GM19025 (cell line): Measurements from ENCODE around the gene CATSPERE.
"Not testable (repeated sequence)": the region's sequence is repeated elsewhere in the genome, so short reads cannot be mapped to it uniquely, and the experiment has no call there.

ENCODE experiments used
- ATAC-seq: cut with Tn5 transposase; IDR thresholded peaks from one replicate; pipeline ENCODE4 v1.9.1; 2021; ENCODE audit warnings: mild to moderate bottlenecking, low read depth, moderate library complexity; ENCODE audit not compliant: unreplicated experiment

The CATSPERE gene

DNA sequence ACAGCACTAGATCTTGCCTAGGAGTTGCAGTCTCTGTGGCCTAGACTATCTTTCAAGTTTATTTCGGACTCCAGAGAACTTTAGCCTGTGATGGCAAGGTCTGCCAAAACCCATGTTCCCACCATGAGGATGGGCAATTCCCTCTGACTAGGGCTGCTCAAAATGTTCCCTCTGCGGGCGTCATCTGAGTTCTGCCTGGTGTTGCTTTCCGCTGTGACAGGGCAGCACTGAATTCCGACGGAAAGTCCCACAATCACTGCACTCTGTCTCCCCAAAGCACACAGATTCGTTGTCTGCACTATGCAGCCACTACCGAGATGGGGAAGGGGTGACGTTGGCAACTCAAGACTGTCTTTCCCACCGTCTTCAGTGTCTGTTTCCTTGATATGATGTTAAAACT is 75.2 kb downstream of the CATSPERE start:
- ATAC-seq, result no peak

GRCh38 chr1:244545511-244545910 is 84.4 kb downstream of the CATSPERE start:
- ATAC-seq, result no peak

- no peak for ATAC-seq
Measured at GRCh38 chr1:244548558-244549115, 87.6 kb downstream of the CATSPERE start.

GRCh38 chr1:244552336-244552735 is 91.3 kb downstream of the CATSPERE start:
- ATAC-seq, result no peak

- ATAC-seq, result no peak
Measured at GRCh38 chr1:244556263-244556662, 95.2 kb downstream of the CATSPERE start.

DNA sequence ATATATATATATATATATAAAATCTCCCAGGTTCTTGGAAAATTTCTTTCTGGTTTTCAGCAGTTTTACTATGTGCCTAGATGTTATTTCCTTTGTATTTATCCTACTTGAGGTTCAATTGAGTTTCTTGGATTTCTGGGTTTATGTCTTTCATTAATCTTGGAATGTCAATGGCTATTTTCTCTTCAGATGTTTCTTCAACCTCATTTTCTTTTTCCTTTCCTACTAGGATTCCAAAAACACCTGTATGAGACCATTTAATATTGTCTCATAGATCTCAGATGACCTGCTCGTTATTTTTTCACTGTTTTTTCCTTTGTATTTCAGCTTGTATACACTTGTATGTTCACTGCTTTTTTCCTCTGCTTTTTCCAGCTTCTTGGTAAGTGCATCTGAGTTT is 96.5 kb downstream of the CATSPERE start:
- ATAC-seq, result no peak

GRCh38 chr1:244559561-244559960 is 98.5 kb downstream of the CATSPERE start:
- no peak for ATAC-seq

DNA sequence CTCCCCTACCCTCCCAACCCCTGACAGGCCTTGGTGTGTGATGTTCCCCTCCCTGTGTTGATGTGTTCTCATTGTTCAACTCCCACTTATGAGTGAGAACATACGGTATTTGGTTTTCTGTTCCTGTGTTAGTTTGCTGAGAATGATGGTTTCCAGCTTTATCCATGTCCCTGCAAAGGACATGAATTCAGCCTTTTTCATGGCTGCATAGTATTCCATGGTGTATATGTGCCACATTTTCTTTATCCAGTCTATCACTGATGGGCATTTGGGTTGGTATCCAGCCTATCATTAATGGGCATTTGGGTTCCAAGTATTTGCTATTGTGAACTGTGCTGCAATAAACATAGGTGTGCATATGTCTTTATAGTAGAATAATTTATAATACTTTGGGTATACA is 101.8 kb downstream of the CATSPERE start:
- not testable (repeated sequence) for ATAC-seq

GRCh38 chr1:244573768-244574167 is 112.7 kb downstream of the CATSPERE start:
- no peak for ATAC-seq

DNA sequence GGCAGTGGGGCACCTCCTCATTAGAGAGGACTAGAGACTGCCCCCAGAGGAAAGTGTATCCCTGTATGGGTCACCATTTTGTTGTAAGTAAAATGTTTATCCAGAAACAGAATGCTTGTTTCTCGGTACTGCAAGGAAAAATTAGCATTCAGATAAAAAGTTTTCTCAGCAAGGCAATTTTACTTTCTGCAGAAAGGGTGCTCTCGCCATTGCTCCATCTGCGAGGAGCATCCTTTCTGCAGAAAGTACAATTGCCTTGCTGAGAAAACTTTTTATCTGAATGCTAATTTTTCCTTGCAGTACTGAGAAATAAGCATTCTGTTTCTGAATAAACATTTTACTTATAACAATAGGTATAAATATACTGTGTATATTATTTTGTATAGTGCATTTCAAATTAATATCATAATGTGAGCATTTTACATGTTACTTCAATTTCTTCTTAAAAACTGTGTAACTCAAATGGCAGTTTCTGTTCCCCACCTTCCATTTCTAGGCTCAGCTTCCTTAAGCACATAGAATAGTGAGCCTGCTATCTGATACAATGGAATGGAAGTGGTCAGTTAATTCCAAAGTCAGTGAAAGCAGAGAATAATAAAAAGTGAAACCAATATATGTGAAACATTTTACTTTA is 115.3 kb downstream of the CATSPERE start:
- ATAC-seq, result no peak

DNA sequence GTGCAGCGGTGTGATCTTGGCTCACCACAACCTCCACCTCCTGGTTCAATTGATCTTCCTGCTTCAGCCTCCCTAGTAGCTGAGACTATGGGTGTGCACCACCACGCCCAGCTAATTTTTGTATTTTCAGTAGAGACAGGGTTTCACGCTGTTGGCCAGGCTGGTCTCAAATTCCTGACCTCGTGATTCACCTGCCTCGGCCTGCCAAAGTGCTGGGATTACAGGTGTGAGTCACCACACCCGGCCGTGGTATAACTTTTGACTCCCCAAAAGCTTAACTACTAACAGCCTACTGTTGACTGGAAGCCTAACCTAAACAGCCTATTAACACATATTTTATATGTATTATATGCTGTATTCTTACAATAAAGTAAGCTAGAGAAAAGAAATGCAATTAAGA is 117.1 kb downstream of the CATSPERE start:
- ATAC-seq, result not testable (repeated sequence)

GRCh38 chr1:244583358-244583982 is 122.4 kb downstream of the CATSPERE start:
- ATAC-seq, result no peak

DNA sequence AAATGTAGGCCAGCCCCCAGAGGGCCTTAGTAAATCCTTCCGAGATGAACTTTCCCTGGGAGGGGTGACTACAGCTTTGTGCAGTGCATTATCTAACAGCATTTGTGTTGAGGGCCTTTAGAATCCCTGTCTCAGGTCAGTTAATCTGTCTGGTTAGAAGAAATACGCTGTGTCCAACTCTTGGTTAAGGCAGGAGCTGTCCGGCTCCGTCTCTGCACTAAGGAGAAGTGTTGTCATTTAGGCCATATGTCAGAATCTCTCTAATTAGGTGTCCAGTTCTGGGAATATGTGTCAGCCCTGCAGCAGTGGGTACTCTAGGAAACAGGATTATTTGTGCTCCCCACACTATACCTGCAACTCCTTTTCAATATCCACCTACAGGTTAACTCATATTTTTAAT is 124.8 kb downstream of the CATSPERE start:
- ATAC-seq, result no peak

DNA sequence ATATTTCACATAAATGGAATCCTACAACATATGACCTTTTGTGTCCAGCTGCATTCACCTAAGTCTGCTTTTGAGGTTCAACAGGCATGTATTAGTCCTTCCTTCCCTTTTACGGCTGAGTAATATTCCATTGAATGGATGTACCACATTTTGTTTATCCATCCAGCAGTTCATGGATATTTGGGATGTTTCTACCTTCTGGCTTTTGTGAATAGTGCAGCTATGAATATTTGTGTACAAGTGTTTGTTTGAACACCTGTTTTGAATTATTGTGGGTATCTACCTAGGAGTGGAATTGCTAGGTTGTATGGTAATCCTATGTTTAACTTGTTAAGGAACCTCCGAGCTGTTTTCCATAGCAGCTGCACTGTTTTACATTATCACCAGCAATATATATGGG is 129.6 kb downstream of the CATSPERE start:
- ATAC-seq, result no peak

DNA sequence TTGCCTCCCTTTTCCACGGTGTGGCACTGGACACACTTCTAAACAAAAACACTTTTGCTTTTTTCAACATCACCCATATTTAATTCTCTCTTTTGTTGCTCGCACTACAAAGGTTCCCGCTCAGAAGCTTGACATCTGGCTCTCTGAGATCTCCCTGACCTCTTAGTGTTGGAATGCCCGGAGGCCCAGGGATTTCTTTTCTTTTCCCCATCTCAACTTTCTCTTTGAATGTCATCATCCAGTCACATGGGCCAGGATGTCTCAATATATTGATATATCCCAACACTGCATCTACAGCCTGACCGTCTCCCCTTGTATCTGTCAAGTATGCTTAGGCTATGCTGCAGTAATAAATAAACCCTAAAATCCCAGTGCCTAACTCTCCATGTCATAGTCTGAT is 137.5 kb downstream of the CATSPERE start:
- ATAC-seq, result no peak

- peak; percentile 77 for ATAC-seq
Measured at GRCh38 chr1:244599937-244600350, 138.9 kb downstream of the CATSPERE start.

DNA sequence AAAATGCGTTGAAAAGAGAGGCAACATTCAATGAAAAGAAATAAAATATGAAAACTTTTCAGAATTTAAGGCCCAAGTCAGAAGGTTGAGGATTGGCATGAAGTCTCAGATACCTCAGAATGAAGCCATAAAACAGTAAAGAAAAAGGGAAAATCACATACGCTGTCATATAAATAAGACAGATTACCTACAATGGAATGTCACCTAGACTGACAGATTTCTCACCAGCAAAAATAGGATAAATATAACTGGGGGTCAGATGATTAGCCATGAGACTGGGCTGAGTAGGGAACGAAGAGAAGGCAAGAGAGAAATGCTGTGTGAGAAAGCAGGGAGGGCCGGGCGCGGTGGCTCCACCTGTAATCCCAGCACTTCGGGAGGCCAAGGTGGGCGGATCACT is 140.3 kb downstream of the CATSPERE start:
- no peak for ATAC-seq

DNA sequence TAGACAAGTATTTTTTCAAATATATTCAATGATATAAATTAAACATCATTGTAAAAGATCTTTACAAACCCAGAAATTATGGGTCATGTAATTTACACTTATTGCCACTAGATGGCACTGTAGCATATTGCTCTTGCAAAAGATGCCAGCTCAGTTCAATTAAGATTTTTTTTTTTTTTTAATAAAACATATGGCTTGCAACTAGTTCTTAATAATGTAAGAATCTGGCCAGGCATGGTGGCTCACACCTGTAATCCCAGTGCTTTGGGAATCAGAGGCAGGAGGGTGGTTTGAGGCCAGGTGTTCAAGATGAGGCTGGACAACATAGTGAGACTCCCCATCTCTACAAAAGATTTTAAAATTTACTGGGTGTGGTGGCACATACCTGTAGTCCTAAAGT is 142.4 kb downstream of the CATSPERE start:
- no peak for ATAC-seq

GRCh38 chr1:244605835-244606370 is 144.8 kb downstream of the CATSPERE start:
- ATAC-seq, result no peak

- no peak for ATAC-seq
Measured at GRCh38 chr1:244614113-244614836, 153.2 kb downstream of the CATSPERE start.

GRCh38 chr1:244614879-244615278 is 153.8 kb downstream of the CATSPERE start:
- no peak for ATAC-seq
